Esophagus squamous epithelium (tissue), 4 donors: ENCODE results near the gene RSPH1.

Experiments used
- CTCF ChIP-seq, 6 experiments: fragments of 450-650 bp in 4 of 6; fragments of 200-600 bp in 2 of 6; sonication (generic) in 2 of 6; IDR thresholded peaks; one replicate each; pipeline ENCODE4 v1.5.1; 2016 to 2019; ENCODE audit warnings: antibody characterized with exemption in 6 of 6, mild to moderate bottlenecking in 4 of 6, moderate library complexity in 4 of 6
- POLR2A ChIP-seq, 4 donors: fragments of 450-650 bp; IDR thresholded peaks; one replicate each; pipeline ENCODE4 v1.6.1; 2017; ENCODE audit warnings: antibody characterized with exemption in 4 of 4, mild to moderate bottlenecking in 4 of 4, moderate library complexity in 3 of 4

GRCh38 chr21:42465008-42465802, 30.8 kb downstream of the RSPH1 start:
- TF ChIP-seq CTCF (IDR thresholded peaks at IDR 0.05), result no peak
- TF ChIP-seq POLR2A (IDR thresholded peaks at IDR 0.05), result no peak
